ENCODE measurements around the gene IGHMBP2.
"Not testable (repeated sequence)": the region's sequence is repeated elsewhere in the genome, so short reads cannot be mapped to it uniquely, and the experiment has no call there.

Gene IGHMBP2

GRCh38 chr11:68878022-68878421, 25.7 kb upstream of the IGHMBP2 start:
- H3K4me3 Mint-ChIP-seq: no peak overlapping the region
- no peaks in the 10 kb centered on the region for H3K9me3 Mint-ChIP-seq (ENCODE audit: low read depth)
- H3K27ac Mint-ChIP-seq: no peak overlapping the region
- peaks cover 3% of the 10 kb centered on the region for H3K36me3 Mint-ChIP-seq
- peaks cover 4% of the 10 kb centered on the region for H3K4me1 Mint-ChIP-seq (ENCODE audit: low read depth)
- H3K27me3 Mint-ChIP-seq: no peaks in the 10 kb centered on the region

DNA sequence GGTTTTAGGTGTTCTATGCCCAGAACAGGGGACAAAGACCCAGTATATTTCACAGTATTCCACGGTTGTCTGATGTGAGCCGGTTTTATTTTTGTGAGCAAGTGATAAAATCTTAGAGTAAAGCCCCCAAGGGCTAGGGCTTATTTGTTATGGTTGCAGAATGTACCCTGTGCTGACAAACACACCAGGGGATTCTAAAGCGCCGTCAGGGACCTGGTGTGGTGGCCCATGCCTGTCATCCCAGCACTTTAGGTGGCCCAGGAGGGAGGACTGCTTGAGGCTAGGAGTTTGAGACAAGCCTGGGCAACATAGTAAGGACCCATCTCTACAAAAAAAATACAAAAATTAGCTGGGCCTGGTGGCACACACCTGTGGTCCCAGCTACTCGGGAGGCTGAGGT, 22.8 kb upstream of the IGHMBP2 start:
- Mint-ChIP-seq H3K27ac (no peak overlapping the region), H3K9me3 (ENCODE audit: low read depth) (no peaks in the 10 kb centered on the region), H3K27me3 (no peaks in the 10 kb centered on the region), H3K4me1 (ENCODE audit: low read depth) (no peaks in the 10 kb centered on the region), H3K4me3 (no peak overlapping the region), H3K36me3 (peaks cover 3% of the 10 kb centered on the region)

GRCh38 chr11:68881320-68881719, 22.4 kb upstream of the IGHMBP2 start:
- Mint-ChIP-seq H3K4me1 (ENCODE audit: low read depth) (no peaks in the 10 kb centered on the region), H3K36me3 (peaks cover 3% of the 10 kb centered on the region), H3K27ac (no peak overlapping the region), H3K4me3 (no peak overlapping the region), H3K27me3 (no peaks in the 10 kb centered on the region), H3K9me3 (ENCODE audit: low read depth) (no peaks in the 10 kb centered on the region)

DNA sequence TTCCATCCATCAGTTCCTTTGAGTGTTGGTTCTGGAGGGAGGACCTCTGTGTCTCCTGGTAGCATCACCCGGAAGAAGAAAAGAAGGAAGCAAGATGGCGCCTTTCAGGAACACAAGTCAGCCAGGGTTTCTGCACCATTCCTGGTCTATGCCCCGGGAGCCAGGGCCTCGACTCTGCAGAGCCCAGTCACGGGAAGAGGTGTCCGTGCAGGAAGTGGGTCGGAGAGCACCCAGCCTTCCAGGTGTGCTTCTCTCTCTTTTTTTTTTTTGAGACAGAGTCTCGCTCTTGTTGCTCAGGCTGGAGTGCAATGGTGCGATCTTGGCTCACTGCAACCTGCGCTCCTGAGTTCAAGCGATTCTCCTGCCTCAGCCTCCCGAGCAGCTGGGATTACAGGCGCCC, 21.3 kb upstream of the IGHMBP2 start:
- H3K4me1 Mint-ChIP-seq (ENCODE audit: low read depth): no peaks in the 10 kb centered on the region
- no peaks in the 10 kb centered on the region for H3K9me3 Mint-ChIP-seq (ENCODE audit: low read depth)
- H3K36me3 Mint-ChIP-seq: peaks cover 3% of the 10 kb centered on the region
- H3K27ac Mint-ChIP-seq: peak overlapping the region; percentile 16
- H3K27me3 Mint-ChIP-seq: no peaks in the 10 kb centered on the region
- H3K4me3 Mint-ChIP-seq: no peak overlapping the region

DNA sequence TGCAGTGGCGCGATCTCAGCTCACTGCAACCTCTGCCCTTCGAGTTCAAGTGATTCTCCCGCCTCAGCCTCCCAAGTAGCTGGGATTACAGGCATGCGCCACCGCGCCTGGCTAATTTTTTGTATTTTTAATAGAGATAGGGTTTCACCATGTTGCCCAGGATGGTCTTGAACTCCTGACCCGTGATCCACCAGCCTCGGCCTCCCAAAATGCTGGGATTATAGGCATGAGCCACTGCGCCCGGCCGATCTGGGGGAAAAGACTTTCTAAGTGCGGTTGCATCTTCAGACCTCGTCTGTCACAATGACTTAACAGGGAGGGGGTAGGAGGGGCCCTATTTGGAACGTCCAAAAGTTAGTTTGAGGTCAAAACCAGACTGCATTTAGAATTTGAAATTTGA, 18.9 kb upstream of the IGHMBP2 start:
- not testable (repeated sequence) for H3K27ac Mint-ChIP-seq; H3K9me3 Mint-ChIP-seq (ENCODE audit: low read depth); H3K4me1 Mint-ChIP-seq (ENCODE audit: low read depth); H3K27me3 Mint-ChIP-seq; H3K4me3 Mint-ChIP-seq; H3K36me3 Mint-ChIP-seq

GRCh38 chr11:68889948-68890446, 13.7 kb upstream of the IGHMBP2 start:
- Mint-ChIP-seq H3K36me3 (peaks cover 3% of the 10 kb centered on the region), H3K9me3 (ENCODE audit: low read depth) (no peaks in the 10 kb centered on the region), H3K4me3 (no peak overlapping the region), H3K4me1 (ENCODE audit: low read depth) (no peaks in the 10 kb centered on the region), H3K27ac (no peak overlapping the region), H3K27me3 (no peaks in the 10 kb centered on the region)

DNA sequence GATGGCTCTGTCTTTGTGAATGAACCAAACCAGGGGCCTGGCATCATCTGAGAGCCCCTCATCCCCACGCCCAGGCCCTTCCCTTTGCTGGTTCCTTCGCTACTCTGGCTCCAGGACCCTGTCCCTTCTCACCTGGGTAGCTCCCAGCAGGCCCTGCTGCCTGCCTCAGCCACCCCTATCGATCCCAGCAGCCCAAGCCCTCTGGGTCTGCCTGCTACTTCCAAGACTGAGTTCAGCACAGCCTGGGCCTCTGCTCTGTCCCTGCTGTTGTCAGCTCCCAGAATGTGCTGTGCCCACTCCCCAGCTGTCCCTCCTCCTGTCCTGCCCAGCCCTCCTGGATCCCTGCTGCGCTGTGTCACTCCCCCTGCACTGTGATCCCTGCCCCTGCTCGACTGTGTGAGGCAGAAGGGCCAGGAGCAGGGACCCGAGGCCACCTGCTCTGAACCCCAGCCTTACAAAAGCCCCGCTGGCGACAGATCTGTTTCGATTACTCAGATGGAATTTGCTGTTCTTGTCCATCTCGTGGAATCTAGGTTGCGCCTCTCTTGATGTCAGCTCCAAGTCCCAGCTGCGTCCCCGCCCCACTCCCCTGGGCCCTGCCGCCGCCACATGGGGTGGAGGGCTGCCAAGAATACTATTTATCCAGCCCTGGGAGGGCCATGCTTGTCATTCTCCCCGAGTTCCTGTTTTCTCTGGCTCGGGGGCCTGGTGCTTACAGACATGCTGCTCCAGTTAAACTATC, 13.0 kb upstream of the IGHMBP2 start:
- Mint-ChIP-seq H3K27me3 (no peaks in the 10 kb centered on the region), H3K9me3 (ENCODE audit: low read depth) (no peaks in the 10 kb centered on the region), H3K4me1 (ENCODE audit: low read depth) (no peaks in the 10 kb centered on the region), H3K4me3 (no peak overlapping the region), H3K27ac (peak overlapping the region; percentile 10), H3K36me3 (peaks cover 3% of the 10 kb centered on the region)

DNA sequence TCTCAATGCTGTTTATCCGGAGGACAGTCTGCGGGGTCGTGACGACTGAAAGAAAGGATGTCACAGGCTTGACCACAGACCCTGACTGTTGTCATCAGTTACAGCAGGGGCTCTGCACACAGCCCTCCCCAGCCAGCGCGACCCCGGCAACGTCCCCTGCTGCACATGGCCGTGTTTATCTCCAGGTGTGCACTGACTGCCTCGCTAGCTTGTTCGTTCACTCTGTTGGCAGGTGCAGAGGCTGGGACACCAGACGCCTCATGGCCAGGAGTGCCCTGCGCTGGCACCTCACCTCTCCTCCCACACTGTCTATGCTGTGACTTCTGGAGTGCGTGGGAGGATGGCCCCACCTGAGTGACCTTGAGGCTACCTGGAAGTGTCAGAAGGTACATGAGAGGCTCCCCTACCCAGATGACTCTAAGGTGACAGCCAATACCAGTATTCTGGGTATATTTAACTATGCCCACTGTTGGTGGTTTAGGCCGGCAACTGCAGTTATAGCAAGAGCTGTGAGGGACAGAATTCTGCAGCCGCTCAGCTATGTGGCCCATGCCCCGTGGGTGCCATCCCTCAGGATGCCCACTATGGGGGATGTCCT, 12.2 kb upstream of the IGHMBP2 start:
- no peaks in the 10 kb centered on the region for H3K9me3 Mint-ChIP-seq (ENCODE audit: low read depth)
- H3K4me1 Mint-ChIP-seq (ENCODE audit: low read depth): no peaks in the 10 kb centered on the region
- H3K4me3 Mint-ChIP-seq: no peak overlapping the region
- H3K27ac Mint-ChIP-seq: no peak overlapping the region
- H3K27me3 Mint-ChIP-seq: no peaks in the 10 kb centered on the region
- peaks cover 3% of the 10 kb centered on the region for H3K36me3 Mint-ChIP-seq

DNA sequence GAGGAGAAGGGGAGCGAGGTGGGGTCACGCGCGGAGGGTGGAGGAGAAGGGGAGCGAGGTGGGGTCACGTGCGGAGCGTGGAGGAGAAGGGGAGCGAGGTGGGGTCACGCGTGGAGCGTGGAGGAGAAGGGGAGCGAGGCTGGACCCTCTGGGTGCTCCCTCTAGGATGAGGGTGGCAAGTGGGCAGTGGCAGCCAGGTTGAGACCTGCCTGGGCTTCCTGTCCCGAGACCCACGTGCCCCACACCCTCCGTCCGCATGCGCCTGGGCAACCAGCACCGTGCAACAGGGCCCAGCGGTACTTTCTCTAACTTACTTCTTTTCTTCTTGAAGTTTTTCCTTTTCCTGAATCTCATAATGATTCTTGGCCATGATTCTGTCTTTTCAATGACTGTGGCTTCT, 11.1 kb upstream of the IGHMBP2 start:
- no peaks in the 10 kb centered on the region for H3K9me3 Mint-ChIP-seq (ENCODE audit: low read depth)
- no peaks in the 10 kb centered on the region for H3K27me3 Mint-ChIP-seq
- H3K36me3 Mint-ChIP-seq: peaks cover 3% of the 10 kb centered on the region
- H3K27ac Mint-ChIP-seq: no peak overlapping the region
- no peak overlapping the region for H3K4me3 Mint-ChIP-seq
- no peaks in the 10 kb centered on the region for H3K4me1 Mint-ChIP-seq (ENCODE audit: low read depth)

GRCh38 chr11:68893282-68893681, 10.4 kb upstream of the IGHMBP2 start:
- Mint-ChIP-seq H3K27ac (no peak overlapping the region), H3K9me3 (ENCODE audit: low read depth) (no peaks in the 10 kb centered on the region), H3K4me1 (ENCODE audit: low read depth) (peaks cover under 1% of the 10 kb centered on the region)

GRCh38 chr11:68896171-68896959, 7.3 kb upstream of the IGHMBP2 start:
- H3K4me3 Mint-ChIP-seq: no peak overlapping the region
- H3K9me3 Mint-ChIP-seq (ENCODE audit: low read depth): no peaks in the 10 kb centered on the region
- no peaks in the 10 kb centered on the region for H3K27me3 Mint-ChIP-seq
- H3K27ac Mint-ChIP-seq: no peak overlapping the region
- peaks cover 3% of the 10 kb centered on the region for H3K36me3 Mint-ChIP-seq
- H3K4me1 Mint-ChIP-seq (ENCODE audit: low read depth): peaks cover 7% of the 10 kb centered on the region

More at GRCh38 chr11:68893282-68893681, 10.4 kb upstream of the IGHMBP2 start:
- no peak overlapping the region for H3K4me3 Mint-ChIP-seq
- no peaks in the 10 kb centered on the region for H3K27me3 Mint-ChIP-seq
- H3K36me3 Mint-ChIP-seq: peaks cover 3% of the 10 kb centered on the region

GRCh38 chr11:68897441-68897840, 6.2 kb upstream of the IGHMBP2 start:
- Mint-ChIP-seq H3K9me3 (ENCODE audit: low read depth) (no peaks in the 10 kb centered on the region), H3K36me3 (peaks cover 3% of the 10 kb centered on the region), H3K4me3 (no peak overlapping the region), H3K4me1 (ENCODE audit: low read depth) (peaks cover 17% of the 10 kb centered on the region), H3K27me3 (no peaks in the 10 kb centered on the region), H3K27ac (no peak overlapping the region)

GRCh38 chr11:68900835-68901381, 2.8 kb upstream of the IGHMBP2 start:
- Mint-ChIP-seq H3K27me3 (no peaks in the 10 kb centered on the region), H3K4me3 (no peak overlapping the region), H3K9me3 (ENCODE audit: low read depth) (no peaks in the 10 kb centered on the region), H3K4me1 (ENCODE audit: low read depth) (peaks cover 41% of the 10 kb centered on the region), H3K36me3 (no peaks in the 10 kb centered on the region), H3K27ac (no peak overlapping the region)

GRCh38 chr11:68904248-68904847, 657 bp downstream of the IGHMBP2 start:
- peak overlapping the region; percentile 91 for H3K27ac Mint-ChIP-seq
- peaks cover 43% of the 10 kb centered on the region for H3K4me1 Mint-ChIP-seq (ENCODE audit: low read depth)
- H3K4me3 Mint-ChIP-seq: peak overlapping the region; percentile 99
- no peaks in the 10 kb centered on the region for H3K9me3 Mint-ChIP-seq (ENCODE audit: low read depth)
- H3K27me3 Mint-ChIP-seq: no peaks in the 10 kb centered on the region
- H3K36me3 Mint-ChIP-seq: peaks cover 4% of the 10 kb centered on the region
